D721Med (cell line): Measurements from ENCODE around the gene SCAPER.

Source experiments
- DNase-seq: peaks from one replicate; pipeline ENCODE4 v3.0.0; 2011; ENCODE audit warnings: low spot score; ENCODE audit not compliant: insufficient read length
- FAIRE-seq: peaks from 2 replicates; lab custom pipeline; 2011; peaks lifted over from hg19 to GRCh38; lab: Jason Lieb, UNC
- CTCF ChIP-seq: IDR thresholded peaks from 2 replicates; pipeline ENCODE4 v1.5.1; 2012; ENCODE audit warnings: mild to moderate bottlenecking, control low read depth; ENCODE audit not compliant: insufficient read depth; ENCODE audit errors: missing control alignments

Gene SCAPER

GRCh38 chr15:76353023-76353577 is 552.0 kb downstream of the SCAPER start:
- no peak for DNase-seq
- no peak for FAIRE-seq
- no peak for TF ChIP-seq CTCF

GRCh38 chr15:76349301-76350070 is 555.7 kb downstream of the SCAPER start:
- DNase-seq = no peak
- no peak for FAIRE-seq
- no peak for TF ChIP-seq CTCF

GRCh38 chr15:76347482-76348055 is 557.6 kb downstream of the SCAPER start:
- DNase-seq (no peak), FAIRE-seq (peak; percentile 60)
- TF ChIP-seq CTCF = no peak

- FAIRE-seq (no peak), DNase-seq (no peak)
- TF ChIP-seq CTCF = no peak
Observed at GRCh38 chr15:76346669-76347481, 558.3 kb downstream of the SCAPER start.

- no peak for DNase-seq
- TF ChIP-seq CTCF = no peak
- FAIRE-seq = no peak
Observed at GRCh38 chr15:76345880-76346668, 559.1 kb downstream of the SCAPER start.

GRCh38 chr15:76345583-76345879 is 559.6 kb downstream of the SCAPER start:
- DNase-seq = no peak
- TF ChIP-seq CTCF = no peak
- no peak for FAIRE-seq
